Gastrocnemius medialis (tissue), 4 donors: ENCODE measurements around the gene MGMT. TPM values are rescaled to one million over a fixed set of nuclear protein-coding genes. Genes with fewer than 3 reads are reported as not detected.

Source experiments
- ATAC-seq, 2 donors: fragments of 150-250 bp; one replicate each; pipeline ENCODE4 v1.9.1; 2016
- DNase-seq, 2 donors: peaks; one replicate each; pipeline ENCODE4 v3.0.0-alpha.2; 2019
- H3K27ac ChIP-seq, 4 donors: fragments of 200-600 bp; sonication (generic); 1 replicate in 1 of 4; 2 replicates in 3 of 4; pipeline ENCODE4 v1.5.1; 2016 to 2018; ENCODE audit warnings: mild to moderate bottlenecking in 2 of 4, moderate library complexity in 1 of 4
- H3K27me3 ChIP-seq, 3 donors: fragments of 200-600 bp; sonication (generic) in 2 of 3; 1 replicate in 1 of 3; 2 replicates in 2 of 3; pipeline versions ENCODE4 v1.5.1 to v1.6.0; 2016 to 2019; ENCODE audit warnings: mild to moderate bottlenecking in 1 of 3, moderate library complexity in 1 of 3
- H3K36me3 ChIP-seq, 2 donors: fragments of 200-600 bp; sonication (generic) in 1 of 2; one replicate each; pipeline ENCODE4 v1.5.1; 2017 to 2018
- H3K4me1 ChIP-seq, 2 donors: fragments of 200-600 bp; sonication (generic) in 1 of 2; one replicate each; pipeline ENCODE4 v1.5.1; 2016 to 2017; ENCODE audit warnings: mild to moderate bottlenecking in 2 of 2
- H3K4me3 ChIP-seq, 4 donors: fragments of 200-600 bp; sonication (generic) in 3 of 4; 1 replicate in 1 of 4; 2 replicates in 3 of 4; pipeline ENCODE4 v1.5.1; 2016 to 2019; ENCODE audit warnings: mild to moderate bottlenecking in 2 of 4
- H3K9me3 ChIP-seq, 3 donors: fragments of 200-600 bp; sonication (generic) in 2 of 3; 1 replicate in 1 of 3; 2 replicates in 2 of 3; pipeline ENCODE4 v1.5.1; 2016 to 2019
- CTCF ChIP-seq, 5 experiments: fragments of 450-650 bp in 3 of 5; fragments of 200-600 bp in 2 of 5; sonication (generic) in 2 of 5; IDR thresholded peaks in 4 of 5; conservative IDR thresholded peaks in 1 of 5; 1 replicate in 4 of 5; 2 replicates in 1 of 5; pipeline ENCODE4 v1.5.1; 2016 to 2019; ENCODE audit warnings: antibody characterized with exemption in 5 of 5, mild to moderate bottlenecking in 3 of 5, moderate library complexity in 3 of 5
- POLR2A ChIP-seq, 2 donors: fragments of 450-650 bp; IDR thresholded peaks; one replicate each; pipeline ENCODE4 v1.6.1; 2017; ENCODE audit warnings: antibody characterized with exemption in 2 of 2, mild to moderate bottlenecking in 2 of 2, moderate library complexity in 2 of 2
- in situ Hi-C, 4 donors: fragments of 200-750 bp; cut with MboI; loops; one replicate each; pipeline versions ENCODE4 v1.15.0 to v1.8.0; 2017; ENCODE audit warnings: low sequenced_read_pairs in 4 of 4
- intact Hi-C: fragments of 100-400 bp; cut with DNase I; formaldehyde crosslinking; loops from one replicate; pipeline ENCODE4 v1.15.1; 2023; ENCODE audit warnings: low total_unique reads
- total RNA-seq, 4 donors: library from RNA; depleted of rRNA; stranded (reverse); fragments of >200 nt; gene quantifications; one replicate each; pipeline versions ENCODE4 v1.1.0 to v1.2.3, GENCODE V29; 2016

MGMT gene
- total RNA-seq, 4 donors from 2014 or later, result 8.9 to 20.7 (median 17.1) TPM

DNA sequence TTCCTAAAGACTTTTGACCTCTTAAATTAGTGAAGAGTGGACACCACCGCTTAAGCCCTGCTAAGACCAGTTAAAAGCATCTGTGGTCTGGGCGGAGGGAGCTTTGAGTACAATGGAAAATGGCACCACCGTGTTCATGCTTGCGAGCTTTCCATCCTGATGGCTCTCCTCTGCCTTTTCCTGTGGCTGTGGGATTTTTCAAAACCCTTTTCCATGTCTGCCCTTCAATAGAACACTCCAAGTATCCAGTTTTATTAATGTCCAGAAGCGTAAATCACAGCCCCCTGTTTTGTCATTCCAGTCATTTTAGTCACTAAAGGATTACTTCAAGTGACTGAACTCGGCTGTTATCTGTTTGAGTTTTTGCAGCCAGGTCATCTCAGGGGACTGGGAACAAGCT lies 181.8 kb downstream of the MGMT start:
- no peaks in the 10 kb centered on the region for H3K4me1 ChIP-seq
- no peaks in the 10 kb centered on the region for H3K36me3 ChIP-seq
- DNase-seq, result no peak
- no peak for ATAC-seq
- in situ Hi-C loops, result no loop called here
- intact Hi-C loops, result no loop called here
- H3K4me3 ChIP-seq, result no peak overlapping the region
- no peaks in the 10 kb centered on the region for H3K27me3 ChIP-seq
- H3K27ac ChIP-seq, result no peak overlapping the region
- TF ChIP-seq CTCF (IDR thresholded peaks at IDR 0.05 in 4 of 5, conservative IDR thresholded peaks at IDR 0.05 in 1 of 5) (no peak), POLR2A (IDR thresholded peaks at IDR 0.05) (no peak)
- no peaks in the 10 kb centered on the region for H3K9me3 ChIP-seq

DNA sequence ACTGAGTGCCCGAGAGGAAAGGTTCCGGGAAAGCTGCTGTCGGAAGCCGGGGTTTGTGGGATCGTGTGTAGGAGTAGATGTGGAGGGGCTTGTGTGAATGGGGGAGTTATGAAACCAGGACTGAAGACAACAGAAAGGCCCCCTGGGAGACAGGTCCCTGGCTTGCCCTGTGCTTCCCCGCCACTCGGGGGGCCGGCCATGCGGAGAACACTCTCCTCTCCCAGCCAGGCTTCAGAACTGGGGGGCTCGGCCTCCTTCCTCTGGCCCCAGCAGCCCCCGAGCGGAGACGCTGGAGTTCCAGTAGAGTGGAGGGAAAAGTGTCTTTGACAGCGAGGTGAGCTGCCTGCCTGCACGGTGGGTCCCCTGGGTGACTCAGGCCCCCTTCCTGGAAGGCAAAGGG lies 185.0 kb downstream of the MGMT start:
- intact Hi-C loops, result no loop called here
- Histone ChIP-seq H3K27ac (no peak overlapping the region), H3K36me3 (no peaks in the 10 kb centered on the region), H3K9me3 (no peaks in the 10 kb centered on the region), H3K4me1 (no peaks in the 10 kb centered on the region), H3K4me3 (no peak overlapping the region), H3K27me3 (no peaks in the 10 kb centered on the region)
- in situ Hi-C loops, result no loop called here
- DNase-seq, result no peak
- ATAC-seq, result no peak
- TF ChIP-seq POLR2A (IDR thresholded peaks at IDR 0.05), result no peak
- no peak for TF ChIP-seq CTCF (IDR thresholded peaks at IDR 0.05 in 4 of 5, conservative IDR thresholded peaks at IDR 0.05 in 1 of 5)

- no peak for DNase-seq
- in situ Hi-C loops, result no loop called here
- intact Hi-C loops, result no loop called here
These were observed 185.6 kb downstream of the MGMT start for GRCh38 chr10:129652521-129653201.

GRCh38 chr10:129653428-129653827 lies 186.4 kb downstream of the MGMT start:
- ATAC-seq, result no peak
- H3K36me3 ChIP-seq, result no peaks in the 10 kb centered on the region
- H3K27ac ChIP-seq, result no peak overlapping the region
- no peak overlapping the region for H3K4me3 ChIP-seq
- in situ Hi-C loops (no loop called here), intact Hi-C loops (no loop called here)
- H3K27me3 ChIP-seq, result no peaks in the 10 kb centered on the region
- H3K9me3 ChIP-seq, result no peaks in the 10 kb centered on the region
- H3K4me1 ChIP-seq, result no peaks in the 10 kb centered on the region
- DNase-seq, result no peak
- TF ChIP-seq POLR2A (IDR thresholded peaks at IDR 0.05) (no peak), CTCF (IDR thresholded peaks at IDR 0.05 in 4 of 5, conservative IDR thresholded peaks at IDR 0.05 in 1 of 5) (no peak)

More at GRCh38 chr10:129652521-129653201, 185.6 kb downstream of the MGMT start:
- no peak overlapping the region for H3K27ac ChIP-seq
- no peaks in the 10 kb centered on the region for H3K9me3 ChIP-seq
- TF ChIP-seq POLR2A (IDR thresholded peaks at IDR 0.05) (no peak), CTCF (IDR thresholded peaks at IDR 0.05 in 4 of 5, conservative IDR thresholded peaks at IDR 0.05 in 1 of 5) (no peak)
- ATAC-seq, result no peak
- no peaks in the 10 kb centered on the region for H3K36me3 ChIP-seq
- no peak overlapping the region for H3K4me3 ChIP-seq
- H3K4me1 ChIP-seq, result no peaks in the 10 kb centered on the region
- no peaks in the 10 kb centered on the region for H3K27me3 ChIP-seq

GRCh38 chr10:129653861-129654260 lies 186.8 kb downstream of the MGMT start:
- Histone ChIP-seq H3K9me3 (no peaks in the 10 kb centered on the region), H3K27me3 (no peaks in the 10 kb centered on the region), H3K27ac (no peak overlapping the region), H3K4me1 (no peaks in the 10 kb centered on the region), H3K36me3 (no peaks in the 10 kb centered on the region), H3K4me3 (no peak overlapping the region)
- TF ChIP-seq POLR2A (IDR thresholded peaks at IDR 0.05) (no peak), CTCF (IDR thresholded peaks at IDR 0.05 in 4 of 5, conservative IDR thresholded peaks at IDR 0.05 in 1 of 5) (no peak)
- DNase-seq, result no peak
- intact Hi-C loops, result no loop called here
- no peak for ATAC-seq
- in situ Hi-C loops, result no loop called here
